GM18858 (cell line): ENCODE data around the gene DAPK1.
"Not testable (repeated sequence)": the region's sequence is repeated elsewhere in the genome, so short reads cannot be mapped to it uniquely, and the experiment has no call there.

ENCODE experiments used
- ATAC-seq: cut with Tn5 transposase; IDR thresholded peaks from one replicate; pipeline ENCODE4 v1.9.1; 2021; ENCODE audit not compliant: unreplicated experiment

Gene DAPK1

GRCh38 chr9:87725900-87726709 is 228.4 kb downstream of the DAPK1 start, which contains the start of gene CTSL:
TSS of gene CTSL (plus strand) at chr9:87726119. CDS start at chr9:87727604, 1,485 bp downstream.
- no peak for ATAC-seq

- ATAC-seq, result no peak
Observed at GRCh38 chr9:87729246-87729645, 231.6 kb downstream of the DAPK1 start.

- no peak for ATAC-seq
Observed at GRCh38 chr9:87731321-87731720, 233.7 kb downstream of the DAPK1 start.

GRCh38 chr9:87732344-87732743 is 234.7 kb downstream of the DAPK1 start:
- ATAC-seq, result no peak

- ATAC-seq, result no peak
Observed at GRCh38 chr9:87732756-87733155, 235.1 kb downstream of the DAPK1 start.

GRCh38 chr9:87733273-87734052 is 235.8 kb downstream of the DAPK1 start:
- ATAC-seq, result no peak

- no peak for ATAC-seq
Observed at GRCh38 chr9:87734106-87734505, 236.4 kb downstream of the DAPK1 start.

GRCh38 chr9:87739546-87739945 is 241.9 kb downstream of the DAPK1 start:
- ATAC-seq, result no peak

GRCh38 chr9:87740209-87740608 is 242.5 kb downstream of the DAPK1 start:
- ATAC-seq, result no peak

- ATAC-seq, result no peak
Observed at GRCh38 chr9:87741326-87741725, 243.7 kb downstream of the DAPK1 start.

- ATAC-seq, result no peak
Observed at GRCh38 chr9:87741891-87742290, 244.2 kb downstream of the DAPK1 start.

GRCh38 chr9:87742813-87743428 is 245.3 kb downstream of the DAPK1 start:
- ATAC-seq, result no peak

- not testable (repeated sequence) for ATAC-seq
Observed at GRCh38 chr9:87744247-87744646, 246.6 kb downstream of the DAPK1 start.

- no peak for ATAC-seq
Observed at GRCh38 chr9:87746186-87746585, 248.5 kb downstream of the DAPK1 start.

- ATAC-seq, result no peak
Observed at GRCh38 chr9:87748881-87749280, 251.2 kb downstream of the DAPK1 start.

- ATAC-seq, result no peak
Observed at GRCh38 chr9:87749335-87750035, 251.8 kb downstream of the DAPK1 start.

- no peak for ATAC-seq
Observed at GRCh38 chr9:87750726-87751125, 253.1 kb downstream of the DAPK1 start.

GRCh38 chr9:87751423-87751822 is 253.8 kb downstream of the DAPK1 start:
- ATAC-seq, result no peak

- no peak for ATAC-seq
Observed at GRCh38 chr9:87751868-87752267, 254.2 kb downstream of the DAPK1 start.

GRCh38 chr9:87753313-87753712 is 255.6 kb downstream of the DAPK1 start:
- ATAC-seq, result no peak
